H1 (cell line): ENCODE results near the gene ULK1. TPM values are rescaled to one million over a fixed set of nuclear protein-coding genes. Genes with fewer than 3 reads are reported as not detected.

ENCODE experiments used
- CTCF ChIA-PET: fragments of 300-600 bp; sonication (Branson Sonifier 250); formaldehyde crosslinking; loops from one replicate; lab custom pipeline; 2021; ENCODE audit not compliant: partially characterized antibody; lab: Charles Lee
- POLR2A ChIA-PET: fragments of 300-600 bp; sonication (Branson Sonifier 250); formaldehyde crosslinking; loops from one replicate; lab custom pipeline; 2021; ENCODE audit warnings: inconsistent platforms; ENCODE audit not compliant: partially characterized antibody; lab: Charles Lee
- DNase-seq, 2 experiments: peaks; one replicate each; pipeline versions ENCODE4 v3.0.0 to v3.0.0-alpha.2; 2010 to 2022; ENCODE audit warnings: low spot score in 2 of 2, low read depth in 1 of 2, mixed read lengths in 1 of 2
- FAIRE-seq: peaks from 2 replicates; lab custom pipeline; 2011; peaks lifted over from hg19 to GRCh38; lab: Jason Lieb, UNC
- H2AFZ ChIP-seq: 2 replicates; pipeline ENCODE4 v1.8.1; 2012; ENCODE audit warnings: low read length, inconsistent platforms
- H2AK5ac ChIP-seq: 2 replicates; pipeline ENCODE4 v1.6.1; 2013; ENCODE audit warnings: low read depth, low read length
- H2BK120ac ChIP-seq: replicated peaks from 2 replicates; pipeline ENCODE3; 2013; ENCODE audit warnings: low read depth, low read length, inconsistent platforms
- H2BK12ac ChIP-seq: 2 replicates; pipeline ENCODE4 v1.6.1; 2013; ENCODE audit warnings: low read depth, low read length
- H2BK15ac ChIP-seq: 2 replicates; pipeline ENCODE4 v1.6.1; 2013; ENCODE audit warnings: low read length
- H2BK20ac ChIP-seq: 2 replicates; pipeline ENCODE4 v1.6.1; 2013; ENCODE audit warnings: low read length
- H2BK5ac ChIP-seq: 2 replicates; pipeline ENCODE4 v1.6.1; 2013; ENCODE audit warnings: low read depth, low read length
- H3K14ac ChIP-seq: 2 replicates; pipeline ENCODE4 v1.6.1; 2013; ENCODE audit warnings: inconsistent platforms; ENCODE audit not compliant: insufficient read length
- H3K18ac ChIP-seq: 2 replicates; pipeline ENCODE4 v1.6.1; 2013; ENCODE audit warnings: low read length; ENCODE audit errors: extremely low read depth
- H3K23ac ChIP-seq: 2 replicates; pipeline ENCODE4 v1.6.1; 2013; ENCODE audit warnings: inconsistent platforms; ENCODE audit not compliant: insufficient read length
- H3K23me2 ChIP-seq: 2 replicates; pipeline ENCODE4 v1.6.1; 2013; ENCODE audit warnings: low read depth, low read length
- H3K27ac ChIP-seq: 2 replicates; pipeline ENCODE4 v1.6.1; 2011; ENCODE audit warnings: low read depth, low read length, inconsistent platforms
- H3K27me3 ChIP-seq, 4 experiments: replicated peaks in 1 of 4; 1 replicate in 1 of 4; 2 replicates in 3 of 4; pipeline versions ENCODE4 v1.6.1 to v1.8.1; 2011 to 2013; ENCODE audit warnings: low read length in 3 of 4, mild to moderate bottlenecking in 3 of 4, inconsistent platforms in 2 of 4, mixed read lengths in 2 of 4, moderate library complexity in 1 of 4; ENCODE audit not compliant: control insufficient read depth in 3 of 4, insufficient read depth in 3 of 4; ENCODE audit errors: extremely low read depth in 1 of 4
- H3K36me3 ChIP-seq, 4 experiments: 2 replicates each; pipeline versions ENCODE4 v1.6.1 to v1.8.1; 2011 to 2013; ENCODE audit warnings: mild to moderate bottlenecking in 4 of 4, low read length in 3 of 4, moderate library complexity in 2 of 4, control low read depth in 1 of 4, inconsistent platforms in 1 of 4; ENCODE audit not compliant: insufficient read depth in 4 of 4, control insufficient read depth in 2 of 4
- H3K4ac ChIP-seq: replicated peaks from 2 replicates; pipeline ENCODE3; 2013; ENCODE audit warnings: low read length, low read depth, mixed read lengths, inconsistent platforms; ENCODE audit not compliant: insufficient read length
- H3K4me1 ChIP-seq, 4 experiments: replicated peaks in 1 of 4; 1 replicate in 1 of 4; 2 replicates in 3 of 4; pipeline versions ENCODE4 v1.6.1 to v1.8.1; 2011 to 2013; ENCODE audit warnings: low read length in 3 of 4, inconsistent platforms in 2 of 4, mixed read lengths in 1 of 4; ENCODE audit not compliant: insufficient read depth in 4 of 4, control insufficient read depth in 3 of 4
- H3K4me2 ChIP-seq, 2 experiments: 2 replicates each; pipeline versions ENCODE4 v1.6.1 to v1.8.1; 2011 to 2013; ENCODE audit warnings: low read depth in 2 of 2, low read length in 2 of 2, control low read depth in 1 of 2, inconsistent platforms in 1 of 2, mild to moderate bottlenecking in 1 of 2; ENCODE audit not compliant: insufficient read depth in 1 of 2
- H3K4me3 ChIP-seq, 4 experiments: fragments of 200-600, 300-600 bp in 1 of 4; sonication (generic), shearing (Covaris generic), sonication (Bioruptor Twin) in 1 of 4; 2 replicates each; pipeline versions ENCODE4 v1.5.1 to v1.8.1; 2011 to 2016; ENCODE audit warnings: low read length in 4 of 4, low read depth in 3 of 4, control low read depth in 2 of 4, inconsistent platforms in 2 of 4, mild to moderate bottlenecking in 2 of 4, mixed read lengths in 1 of 4, moderate library complexity in 1 of 4; ENCODE audit not compliant: insufficient read depth in 2 of 4; ENCODE audit errors: extremely low read depth in 1 of 4
- H3K56ac ChIP-seq: replicated peaks from 2 replicates; pipeline ENCODE3; 2013; ENCODE audit warnings: low read depth, mild to moderate bottlenecking, mixed read lengths, low read length, inconsistent platforms; ENCODE audit not compliant: insufficient read length
- H3K79me1 ChIP-seq: 2 replicates; pipeline ENCODE4 v1.6.1; 2013; ENCODE audit warnings: low read depth, low read length, control low read depth
- H3K79me2 ChIP-seq, 2 experiments: 2 replicates each; pipeline versions ENCODE4 v1.6.1 to v1.8.1; 2012 to 2013; ENCODE audit warnings: low read length in 2 of 2, mild to moderate bottlenecking in 2 of 2, inconsistent platforms in 1 of 2; ENCODE audit not compliant: insufficient read depth in 2 of 2, control insufficient read depth in 1 of 2
- H3K9ac ChIP-seq, 4 experiments: replicated peaks in 1 of 4; 1 replicate in 1 of 4; 2 replicates in 3 of 4; pipeline versions ENCODE4 v1.6.1 to v1.8.1; 2011 to 2013; ENCODE audit warnings: low read depth in 3 of 4, low read length in 3 of 4, control low read depth in 2 of 4, mild to moderate bottlenecking in 2 of 4, moderate library complexity in 2 of 4, inconsistent platforms in 1 of 4; ENCODE audit errors: extremely low read depth in 1 of 4
- H3K9me3 ChIP-seq, 2 experiments: 2 replicates each; pipeline versions ENCODE4 v1.6.1 to v1.8.1; 2012 to 2013; ENCODE audit warnings: mild to moderate bottlenecking in 2 of 2, moderate library complexity in 2 of 2, control low read depth in 1 of 2, inconsistent platforms in 1 of 2, low read depth in 1 of 2, low read length in 1 of 2, mixed read lengths in 1 of 2; ENCODE audit not compliant: insufficient read depth in 2 of 2
- H4K20me1 ChIP-seq, 2 experiments: replicated peaks in 1 of 2; 2 replicates each; pipeline versions ENCODE3 to v1.8.1; 2011 to 2013; ENCODE audit warnings: inconsistent platforms in 2 of 2, low read length in 2 of 2, mild to moderate bottlenecking in 1 of 2; ENCODE audit not compliant: insufficient read depth in 2 of 2, control insufficient read depth in 1 of 2
- H4K5ac ChIP-seq: 2 replicates; pipeline ENCODE4 v1.6.1; 2013; ENCODE audit warnings: low read length, low read depth, mixed read lengths, inconsistent platforms; ENCODE audit not compliant: insufficient read length
- H4K8ac ChIP-seq: 2 replicates; pipeline ENCODE4 v1.8.0; 2013; ENCODE audit warnings: mild to moderate bottlenecking, moderate library complexity, low read length, inconsistent platforms; ENCODE audit not compliant: insufficient read depth; ENCODE audit errors: extremely low read depth
- H4K91ac ChIP-seq: replicated peaks from 2 replicates; pipeline ENCODE3; 2013; ENCODE audit warnings: low read length, mixed read lengths, inconsistent platforms; ENCODE audit not compliant: insufficient read length
- BACH1 ChIP-seq: IDR thresholded peaks from 2 replicates; pipeline ENCODE4 v1.6.1; 2012; ENCODE audit warnings: low read length, improper control_type of control experiment
- BCL11A ChIP-seq, 2 experiments: IDR thresholded peaks; one replicate each; pipeline ENCODE4 v1.6.1; 2011; ENCODE audit warnings: low read depth in 2 of 2, low read length in 2 of 2, mild to moderate bottlenecking in 2 of 2
- BRCA1 ChIP-seq: IDR thresholded peaks from 2 replicates; pipeline ENCODE4 v1.6.1; 2012; ENCODE audit warnings: low read depth, low read length, improper control_type of control experiment
- EGR1 ChIP-seq: IDR thresholded peaks from 2 replicates; pipeline ENCODE4 v1.6.1; 2011; ENCODE audit warnings: low read depth, low read length, borderline replicate concordance
- FOSL1 ChIP-seq: IDR thresholded peaks from 2 replicates; pipeline ENCODE4 v1.6.1; 2011; ENCODE audit warnings: mild to moderate bottlenecking, low read depth, low read length, moderate library complexity; ENCODE audit not compliant: insufficient read depth
- KDM4A ChIP-seq: IDR thresholded peaks from one replicate; pipeline ENCODE4 v1.7.1; 2012; ENCODE audit warnings: low read depth, mild to moderate bottlenecking, moderate library complexity, low read length, inconsistent platforms; ENCODE audit not compliant: severe bottlenecking
- KDM5A ChIP-seq: fragments of 200-600 bp; IDR thresholded peaks from 2 replicates; pipeline ENCODE4 v1.7.1; 2012; ENCODE audit warnings: mild to moderate bottlenecking, low read length, inconsistent platforms, mixed read lengths
- MAX ChIP-seq: IDR thresholded peaks from 2 replicates; pipeline ENCODE4 v1.6.1; 2012; ENCODE audit warnings: inconsistent platforms
- NANOG ChIP-seq: IDR thresholded peaks from 2 replicates; pipeline ENCODE4 v1.6.1; 2011; ENCODE audit warnings: low read length, low read depth, mild to moderate bottlenecking, inconsistent platforms; ENCODE audit not compliant: insufficient read depth, poor library complexity, severe bottlenecking
- PHF8 ChIP-seq: fragments of 200-600 bp; sonication (generic); conservative IDR thresholded peaks from 2 replicates; pipeline ENCODE4 v1.7.1; 2012; ENCODE audit warnings: low read depth, mild to moderate bottlenecking, inconsistent platforms, low read length, moderate library complexity
- POLR2A ChIP-seq, 2 experiments: IDR thresholded peaks; 1 replicate in 1 of 2; 2 replicates in 1 of 2; pipeline ENCODE4 v1.6.1; 2011; ENCODE audit warnings: low read depth in 2 of 2, low read length in 2 of 2, mild to moderate bottlenecking in 2 of 2; ENCODE audit errors: control extremely low read depth in 1 of 2
- RFX5 ChIP-seq: IDR thresholded peaks from 2 replicates; pipeline ENCODE4 v1.6.1; 2011; ENCODE audit warnings: low read depth, low read length, improper control_type of control experiment, borderline replicate concordance
- SAP30 ChIP-seq: fragments of 300-600 bp; sonication (generic); IDR thresholded peaks from 2 replicates; pipeline ENCODE4 v1.7.1; 2012; ENCODE audit warnings: low read length, moderate library complexity, mild to moderate bottlenecking, inconsistent platforms; ENCODE audit not compliant: insufficient read depth, insufficient replicate concordance
- SIRT6 ChIP-seq: IDR thresholded peaks from one replicate; pipeline ENCODE4 v1.7.1; 2012; ENCODE audit warnings: low read length, inconsistent platforms
- SP2 ChIP-seq: IDR thresholded peaks from 2 replicates; pipeline ENCODE4 v1.6.1; 2012; ENCODE audit warnings: mild to moderate bottlenecking, low read length, inconsistent platforms
- WGBS, 2 experiments: shearing (Covaris generic) in 1 of 2; methylation state at CpG; one replicate each; pipeline versions ENCODE4 v1.1.6 to v1.1.7; 2013 to 2015; ENCODE audit warnings: low lambda C conversion rate in 2 of 2, mixed read lengths in 2 of 2, inconsistent platforms in 1 of 2, low coverage in 1 of 2, missing lambda C conversion rate in 1 of 2; ENCODE audit not compliant: insufficient replicate concordance in 2 of 2, insufficient coverage in 1 of 2, insufficient read length in 1 of 2; ENCODE audit errors: extremely low coverage in 1 of 2, missing lambda C conversion rate in 1 of 2; 5-methylcytosine and 5-hydroxymethylcytosine counted together
- polyA plus RNA-seq, 7 experiments: library from polyadenylated mRNA; depleted of rRNA in 3 of 7; stranded (reverse) in 5 of 7; unstranded in 2 of 7; fragments of >200 nt in 5 of 7; fragments of 200-250 nt in 2 of 7; gene quantifications; 1 replicate in 5 of 7; 2 replicates in 1 of 7; 4 replicates in 1 of 7; pipeline versions ENCODE4 v1.2.1 to v1.2.3, GENCODE V29; 2011 to 2013; ENCODE audit warnings: missing spikeins in 2 of 7, mixed read lengths in 2 of 7
- total RNA-seq: library from RNA; stranded (reverse); fragmentation: NEBNext Ultra II Directional; extraction: Animal tissue kit (Norgen Biotek cat#: 25700); gene quantifications from 2 replicates; pipeline ENCODE4 v1.2.1, GENCODE V29; 2021

The ULK1 gene
- total and polyA plus RNA-seq, 2 of the 8 experiments (the other 6 are each of a cell fraction or from before 2014, with no cell fraction given), result 13.0 to 44.1 TPM

- Histone ChIP-seq H2BK5ac (no peak overlapping the region), H2BK12ac (no peak overlapping the region), H2AK5ac (no peak overlapping the region), H3K56ac (no peak overlapping the region), H2BK15ac (no peak overlapping the region), H3K4me2 (no peak overlapping the region), H3K23ac (no peak overlapping the region), H3K27ac (no peak overlapping the region), H4K91ac (no peak overlapping the region), H3K23me2 (no peaks in the 10 kb centered on the region), H3K9ac (no peak overlapping the region), H2BK20ac (no peak overlapping the region), H2AFZ (no peak overlapping the region), H3K27me3 (no peaks in the 10 kb centered on the region), H3K14ac (no peak overlapping the region), H3K4me3 (no peak overlapping the region), H3K18ac (no peak overlapping the region), H2BK120ac (no peak overlapping the region), H4K20me1 (peaks cover 0 to 7% of the 10 kb centered on the region in 2 experiments), H4K8ac (no peak overlapping the region), H3K9me3 (no peaks in the 10 kb centered on the region), H4K5ac (no peak overlapping the region), H3K4ac (no peak overlapping the region), H3K36me3 (peaks cover 2 to 47% (median 14%) of the 10 kb centered on the region in 4 experiments; a peak in 6 of 8 replicates), H3K4me1 (no peaks in the 10 kb centered on the region), H3K79me1 (no peaks in the 10 kb centered on the region), H3K79me2 (no peaks in the 10 kb centered on the region)
- ChIA-PET CTCF (interaction anchor here (1.0 to 2.1 kb wide), 5 partner anchors 9 to 177 kb away, joined by 3 to 5 read pairs (median 4); no protein-coding TSS in a partner anchor), POLR2A (interaction anchor here (0.9 to 1.1 kb wide), 2 partner anchors 16 to 80 kb away, joined by 3 read pairs; partner anchors contain the start of gene MMP17)
- 92% methylated on average over 25 of the region's 25 CpGs; no CpG with 5 or more reads in 1 of the 2 experiments for WGBS, 2 experiments
- DNase-seq, result no peak
- FAIRE-seq, result no peak
- TF ChIP-seq RFX5 (no peak), POLR2A (IDR thresholded peaks at IDR 0.05; ENCODE audit: control extremely low read depth in 1 of 2, low read depth in 2 of 2, low read length in 2 of 2) (no peak), KDM4A (no peak), SIRT6 (no peak), BCL11A (IDR thresholded peaks at IDR 0.05; ENCODE audit: low read depth in 2 of 2, low read length in 2 of 2) (no peak), FOSL1 (no peak), MAX (no peak), PHF8 (no peak), KDM5A (no peak), NANOG (no peak), EGR1 (no peak), SP2 (no peak), BRCA1 (no peak), SAP30 (no peak), BACH1 (no peak)
Measured at GRCh38 chr12:131844656-131845055, 49.8 kb upstream of the ULK1 start.
